PFSK-1 (cell line): Measurements from ENCODE around the gene PRR4.

Source experiments
- POLR2AphosphoS5 ChIP-seq: IDR thresholded peaks from 2 replicates; pipeline ENCODE4 v1.6.1; 2012; ENCODE audit warnings: low read depth, mild to moderate bottlenecking, control low read depth, low read length, moderate library complexity
- REST ChIP-seq, 2 experiments: IDR thresholded peaks; 2 replicates each; pipeline versions ENCODE4 v1.6.1 to v1.8.0; 2011 to 2012; ENCODE audit warnings: low read depth in 2 of 2, low read length in 2 of 2, control low read depth in 1 of 2, inconsistent platforms in 1 of 2, mild to moderate bottlenecking in 1 of 2, moderate library complexity in 1 of 2; ENCODE audit not compliant: insufficient read depth in 1 of 2

GRCh38 chr12:10863512-10864218, 14.4 kb upstream of the PRR4 start:
- TF ChIP-seq POLR2AphosphoS5 (no peak), REST (IDR thresholded peaks at IDR 0.05; ENCODE audit: insufficient read depth in 1 of 2, low read depth in 2 of 2, low read length in 2 of 2) (no peak)
